Keratinocyte (primary cell): ENCODE results near the gene DDI1. TPM values are rescaled to one million over a fixed set of nuclear protein-coding genes. Genes with fewer than 3 reads are reported as not detected.

Source experiments
- DNase-seq: peaks from one replicate; pipeline ENCODE4 v3.0.0-alpha.2; 2011; ENCODE audit warnings: low read depth, missing footprints, low spot score
- FAIRE-seq: peaks from 2 replicates; lab custom pipeline; 2011; peaks lifted over from hg19 to GRCh38; lab: Jason Lieb, UNC
- H2AFZ ChIP-seq: 2 replicates; pipeline ENCODE4 v1.6.0; 2012; ENCODE audit warnings: low read length, control low read depth, inconsistent platforms; ENCODE audit not compliant: control insufficient read depth
- H3K27ac ChIP-seq: 2 replicates; pipeline ENCODE4 v1.5.1; 2011; ENCODE audit warnings: low read length; ENCODE audit not compliant: control insufficient read depth, insufficient read depth
- H3K27me3 ChIP-seq: 3 replicates; pipeline ENCODE4 v1.6.0; 2011; ENCODE audit warnings: low read length; ENCODE audit not compliant: control insufficient read depth, insufficient read depth; ENCODE audit errors: extremely low read depth
- H3K36me3 ChIP-seq, 2 experiments: 2 replicates in 1 of 2; 3 replicates in 1 of 2; pipeline ENCODE4 v1.5.1; 2011; ENCODE audit warnings: low read length in 2 of 2, mild to moderate bottlenecking in 1 of 2; ENCODE audit not compliant: control insufficient read depth in 2 of 2, insufficient read depth in 2 of 2; ENCODE audit errors: extremely low read depth in 1 of 2
- H3K4me1 ChIP-seq: 3 replicates; pipeline ENCODE4 v1.5.1; 2011; ENCODE audit warnings: low read length; ENCODE audit not compliant: control insufficient read depth, insufficient read depth; ENCODE audit errors: extremely low read depth
- H3K4me2 ChIP-seq: 3 replicates; pipeline ENCODE4 v1.6.0; 2011; ENCODE audit warnings: low read depth, low read length; ENCODE audit not compliant: control insufficient read depth, insufficient read depth; ENCODE audit errors: extremely low read depth
- H3K4me3 ChIP-seq, 3 experiments: fragments of 200-600 bp in 1 of 3; sonication (generic) in 1 of 3; 2 replicates in 2 of 3; 3 replicates in 1 of 3; pipeline ENCODE4 v1.5.1; 2011 to 2016; ENCODE audit warnings: low read length in 3 of 3, mild to moderate bottlenecking in 3 of 3, control low read depth in 2 of 3, inconsistent platforms in 1 of 3, low read depth in 1 of 3, mixed read lengths in 1 of 3, mixed run types in 1 of 3, moderate library complexity in 1 of 3; ENCODE audit not compliant: control insufficient read depth in 2 of 3, insufficient read depth in 2 of 3; ENCODE audit errors: extremely low read depth in 1 of 3
- H3K79me2 ChIP-seq: 2 replicates; pipeline ENCODE4 v1.6.0; 2012; ENCODE audit warnings: low read length; ENCODE audit not compliant: control insufficient read depth, insufficient read depth
- H3K9ac ChIP-seq: 3 replicates; pipeline ENCODE4 v1.6.0; 2011; ENCODE audit warnings: low read length; ENCODE audit not compliant: control insufficient read depth, insufficient read depth; ENCODE audit errors: extremely low read depth
- H3K9me1 ChIP-seq: 3 replicates; pipeline ENCODE4 v1.6.0; 2011; ENCODE audit warnings: low read length; ENCODE audit not compliant: control insufficient read depth, insufficient read depth; ENCODE audit errors: extremely low read depth
- H3K9me3 ChIP-seq: 2 replicates; pipeline ENCODE4 v1.5.1; 2012; ENCODE audit warnings: low read depth, low read length; ENCODE audit not compliant: control insufficient read depth
- H4K20me1 ChIP-seq: 3 replicates; pipeline ENCODE4 v1.6.0; 2011; ENCODE audit warnings: low read length; ENCODE audit not compliant: control insufficient read depth, insufficient read depth; ENCODE audit errors: extremely low read depth
- CTCF ChIP-seq, 3 experiments: IDR thresholded peaks in 1 of 3; conservative IDR thresholded peaks in 1 of 3; optimal IDR thresholded peaks in 1 of 3; 2 replicates in 2 of 3; 3 replicates in 1 of 3; pipeline versions ENCODE3 to v1.5.1; 2011; ENCODE audit warnings: low read length in 3 of 3, mild to moderate bottlenecking in 3 of 3, moderate library complexity in 2 of 3, control low read depth in 1 of 3, inconsistent platforms in 1 of 3; ENCODE audit not compliant: insufficient read depth in 2 of 3; ENCODE audit errors: extremely low read depth in 1 of 3
- EZH2 ChIP-seq: IDR thresholded peaks from one replicate; pipeline ENCODE4 v1.6.1; 2012; ENCODE audit warnings: inconsistent platforms, mild to moderate bottlenecking, low read length, moderate library complexity
- dilution Hi-C: fragments of 300-500 bp; cut with MboI; formaldehyde crosslinking; loops from one replicate; pipeline ENCODE4 v1.7.0; 2020; ENCODE audit warnings: low sequenced_read_pairs; ENCODE audit not compliant: extremely low pct_ligation_motif_present
- polyA plus RNA-seq, 5 experiments: library from polyadenylated mRNA; depleted of rRNA in 3 of 5; stranded (reverse) in 3 of 5; stranded (forward) in 1 of 5; unstranded in 1 of 5; fragments of >200 nt; gene quantifications; 1 replicate in 1 of 5; 2 replicates in 3 of 5; 3 replicates in 1 of 5; pipeline versions ENCODE4 v1.2.1 to v1.2.3, GENCODE V29; 2011 to 2012; ENCODE audit warnings: missing spikeins in 2 of 5, low read depth in 1 of 5, low replicate concordance in 1 of 5

DDI1 gene
- polyA plus RNA-seq, 1 donor (not counting 4 experiments of a cell fraction or from before 2014, with no cell fraction given), result not detected

GRCh38 chr11:104011044-104011443, 25.4 kb upstream of the DDI1 start:
- Histone ChIP-seq H3K4me3 (no peak overlapping the region), H3K4me1 (no peaks in the 10 kb centered on the region), H3K9me1 (no peaks in the 10 kb centered on the region), H2AFZ (no peak overlapping the region), H3K79me2 (no peaks in the 10 kb centered on the region), H3K27me3 (no peaks in the 10 kb centered on the region), H3K27ac (no peak overlapping the region), H3K36me3 (no peaks in the 10 kb centered on the region), H3K9ac (no peak overlapping the region), H3K4me2 (no peak overlapping the region), H3K9me3 (no peaks in the 10 kb centered on the region), H4K20me1 (no peaks in the 10 kb centered on the region)
- no peak for TF ChIP-seq CTCF (optimal IDR thresholded peaks at IDR 0.05 in 1 of 3, IDR thresholded peaks at IDR 0.05 in 1 of 3, conservative IDR thresholded peaks at IDR 0.05 in 1 of 3; ENCODE audit: extremely low read depth in 1 of 3, insufficient read depth in 2 of 3, low read length in 3 of 3)
- no peak for TF ChIP-seq EZH2
- dilution Hi-C loops, result no loop called here
- DNase-seq (no peak), FAIRE-seq (no peak)

- Histone ChIP-seq H3K4me2 (no peak overlapping the region), H4K20me1 (no peaks in the 10 kb centered on the region), H3K9ac (no peak overlapping the region), H3K9me1 (no peaks in the 10 kb centered on the region), H3K27me3 (no peaks in the 10 kb centered on the region), H3K4me1 (no peaks in the 10 kb centered on the region), H3K36me3 (no peaks in the 10 kb centered on the region), H3K9me3 (no peaks in the 10 kb centered on the region), H3K27ac (no peak overlapping the region), H3K79me2 (no peaks in the 10 kb centered on the region), H2AFZ (no peak overlapping the region), H3K4me3 (no peak overlapping the region)
- DNase-seq (no peak), FAIRE-seq (no peak)
- TF ChIP-seq EZH2, result no peak
- TF ChIP-seq CTCF (optimal IDR thresholded peaks at IDR 0.05 in 1 of 3, IDR thresholded peaks at IDR 0.05 in 1 of 3, conservative IDR thresholded peaks at IDR 0.05 in 1 of 3; ENCODE audit: extremely low read depth in 1 of 3, insufficient read depth in 2 of 3, low read length in 3 of 3), result no peak
- dilution Hi-C loops, result no loop called here
Measured at GRCh38 chr11:104015649-104016415, 20.6 kb upstream of the DDI1 start.
